SK-N-MC (cell line): Measurements from ENCODE around the gene DPEP1.

ENCODE experiments used
- DNase-seq: peaks from one replicate; pipeline ENCODE4 v3.0.0-alpha.2; 2011; ENCODE audit warnings: low read depth, low spot score
- H3K27ac ChIP-seq: fragments of 200-600 bp; sonication (generic); 2 replicates; pipeline ENCODE4 v1.5.1; 2016; ENCODE audit warnings: mixed run types
- H3K36me3 ChIP-seq: fragments of 200-600 bp; sonication (generic); 2 replicates; pipeline ENCODE4 v1.6.1; 2017; ENCODE audit warnings: antibody characterized with exemption, low read length, mixed read lengths; ENCODE audit not compliant: insufficient read depth
- H3K4me3 ChIP-seq: fragments of 200-600 bp; sonication (generic); 2 replicates; pipeline ENCODE4 v1.5.1; 2016
- H3K9ac ChIP-seq: fragments of 200-600 bp; sonication (generic); 2 replicates; pipeline ENCODE4 v1.8.0; 2017; ENCODE audit warnings: mixed run types, mixed read lengths; ENCODE audit not compliant: insufficient read length
- H3K9me3 ChIP-seq: fragments of 200-600 bp; sonication (generic); 2 replicates; pipeline ENCODE4 v1.6.1; 2017; ENCODE audit warnings: low read depth, mild to moderate bottlenecking, antibody characterized with exemption, low read length, moderate library complexity, mixed read lengths
- EZH2 ChIP-seq: fragments of 200-600 bp; sonication (generic); IDR thresholded peaks from one replicate; pipeline ENCODE4 v1.6.1; 2017; ENCODE audit warnings: antibody characterized with exemption
- FOXP2 ChIP-seq: optimal IDR thresholded peaks from 2 replicates; pipeline ENCODE3; 2011; ENCODE audit warnings: mild to moderate bottlenecking, moderate library complexity; ENCODE audit not compliant: insufficient read depth; ENCODE audit errors: extremely low read length, control extremely low read depth
- POLR2AphosphoS5 ChIP-seq: IDR thresholded peaks from 2 replicates; pipeline ENCODE4 v1.6.1; 2012; ENCODE audit warnings: mild to moderate bottlenecking, low read depth, low read length, borderline replicate concordance

The DPEP1 gene

DNA sequence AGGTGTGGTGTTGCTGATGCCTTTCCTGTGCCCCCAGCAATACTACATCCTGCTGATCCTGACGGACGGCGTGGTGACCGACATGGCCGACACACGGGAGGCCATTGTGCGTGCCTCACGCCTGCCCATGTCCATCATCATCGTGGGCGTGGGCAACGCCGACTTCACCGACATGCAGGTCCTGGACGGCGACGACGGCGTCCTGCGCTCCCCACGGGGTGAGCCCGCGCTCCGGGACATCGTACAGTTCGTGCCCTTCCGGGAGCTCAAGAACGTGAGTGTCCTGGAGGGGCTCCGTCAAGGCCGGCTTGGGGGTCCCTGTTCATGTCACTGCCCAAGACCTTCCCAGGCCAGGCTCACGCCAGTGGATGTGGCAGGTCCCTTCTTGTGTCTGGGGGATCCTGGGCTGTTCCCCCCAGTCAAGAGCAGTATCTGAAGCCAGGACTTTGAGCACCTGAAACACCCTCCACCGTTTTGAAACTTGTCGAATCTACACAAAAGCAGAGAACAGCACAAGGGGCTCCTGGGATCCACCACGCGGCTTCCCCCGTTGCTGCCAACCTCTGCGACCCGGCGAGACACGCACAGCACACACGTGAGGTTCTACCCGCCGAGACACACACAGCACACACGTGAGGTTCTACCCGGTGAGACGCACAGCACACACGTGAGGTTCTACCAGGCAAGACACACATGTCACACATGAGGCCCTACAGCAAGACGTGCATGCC lies 17.9 kb upstream of the DPEP1 start:
- no peak overlapping the region for H3K4me3 ChIP-seq
- no peak for TF ChIP-seq FOXP2
- no peak overlapping the region for H3K27ac ChIP-seq
- H3K9me3 ChIP-seq: no peaks in the 10 kb centered on the region
- H3K36me3 ChIP-seq: peaks cover 4% of the 10 kb centered on the region; the same call in 1 of the 2 replicates
- no peak for DNase-seq
- no peak overlapping the region for H3K9ac ChIP-seq

DNA sequence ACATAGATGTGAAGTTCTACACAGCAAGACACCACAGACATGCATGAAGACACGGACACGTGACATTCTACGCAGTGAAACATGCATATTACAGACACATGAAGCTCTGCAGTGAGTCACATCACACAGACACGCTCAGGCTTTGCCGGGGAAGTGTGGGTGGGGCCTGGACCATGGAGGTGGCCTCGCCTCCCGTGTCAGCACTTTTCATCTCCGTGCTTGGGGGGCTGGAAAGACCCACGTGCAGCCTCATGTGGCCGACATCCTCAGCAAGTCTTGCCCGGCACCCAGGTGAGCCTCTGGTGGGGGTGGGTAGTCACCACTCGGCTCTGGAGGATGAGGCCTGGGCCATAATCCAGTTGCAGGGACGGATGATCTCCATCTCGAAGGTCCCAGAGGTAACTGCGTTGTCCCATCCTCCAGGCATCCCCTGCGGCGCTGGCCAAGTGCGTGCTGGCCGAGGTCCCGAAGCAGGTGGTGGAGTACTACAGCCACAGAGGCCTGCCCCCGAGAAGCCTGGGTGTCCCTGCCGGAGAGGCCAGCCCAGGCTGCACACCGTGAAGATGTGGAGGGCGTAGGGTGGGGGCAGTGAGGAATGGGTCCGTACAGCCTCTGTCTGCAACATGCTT lies 17.3 kb upstream of the DPEP1 start:
- H3K9me3 ChIP-seq: no peaks in the 10 kb centered on the region
- no peak overlapping the region for H3K9ac ChIP-seq
- TF ChIP-seq POLR2AphosphoS5 (no peak), FOXP2 (no peak), EZH2 (no peak)
- no peak for DNase-seq
- H3K4me3 ChIP-seq: no peak overlapping the region
- peaks cover 1% of the 10 kb centered on the region; the same call in 1 of the 2 replicates for H3K36me3 ChIP-seq
- no peak overlapping the region for H3K27ac ChIP-seq

DNA sequence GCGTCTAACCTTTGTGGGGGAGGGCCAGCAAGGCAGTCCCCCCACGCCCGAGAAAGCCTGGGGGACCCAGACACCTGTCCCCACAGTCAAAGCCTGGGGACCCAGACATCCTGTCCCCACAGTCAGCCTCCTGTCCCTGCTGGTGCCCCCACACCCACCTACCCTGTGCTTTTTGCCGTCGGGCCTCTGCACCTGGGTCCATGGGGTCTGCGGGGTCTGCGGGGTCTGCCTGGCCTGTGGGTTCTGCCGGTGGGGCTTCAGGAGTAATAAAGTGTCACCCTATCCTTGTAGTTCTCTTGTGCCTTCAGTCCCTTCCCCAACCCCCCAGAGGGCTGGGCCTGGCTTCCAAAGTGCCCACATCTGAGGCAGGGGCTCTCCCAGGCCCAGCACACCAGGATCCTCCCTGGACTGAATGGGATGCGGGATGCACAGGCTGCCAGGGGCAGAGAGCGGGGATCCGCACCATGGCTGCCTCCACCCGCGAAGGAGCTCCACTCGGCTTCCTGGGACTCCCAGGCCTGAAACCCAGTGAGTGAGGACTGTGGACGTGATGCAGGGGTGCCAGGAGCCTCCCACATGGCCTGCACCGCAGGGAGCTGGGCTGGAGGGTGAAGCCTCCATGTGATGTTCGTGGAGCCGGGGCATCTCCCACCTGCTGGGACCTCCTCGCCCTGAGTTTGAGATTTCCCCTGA lies 16.3 kb upstream of the DPEP1 start:
- Histone ChIP-seq H3K9ac (no peak overlapping the region), H3K27ac (no peak overlapping the region), H3K9me3 (no peaks in the 10 kb centered on the region), H3K4me3 (no peak overlapping the region), H3K36me3 (no peaks in the 10 kb centered on the region; the same call in 1 of the 2 replicates)
- no peak for DNase-seq
- TF ChIP-seq POLR2AphosphoS5: no peak
- no peak for TF ChIP-seq FOXP2

DNA sequence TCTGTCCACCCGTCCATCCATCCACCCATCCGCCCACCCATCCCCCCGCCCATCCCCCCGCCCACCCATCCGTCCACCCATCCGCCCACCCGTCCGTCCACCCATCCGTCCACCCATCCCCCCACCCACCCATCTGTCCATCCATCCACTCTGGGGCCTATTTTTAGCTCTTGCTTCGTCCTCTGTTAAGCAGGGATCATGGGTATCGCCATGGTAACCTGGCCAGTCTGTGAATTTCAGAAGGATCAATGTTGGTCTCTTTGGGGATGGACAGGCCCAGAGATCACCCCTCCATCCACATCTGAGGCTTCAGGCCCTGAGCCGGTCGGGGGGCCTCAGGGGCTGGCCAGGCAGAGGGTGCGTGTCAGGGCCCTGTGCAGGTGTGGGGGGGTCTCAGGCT lies 15.2 kb upstream of the DPEP1 start:
- no peak overlapping the region for H3K9ac ChIP-seq
- no peaks in the 10 kb centered on the region; the same call in 1 of the 2 replicates for H3K36me3 ChIP-seq
- no peak for TF ChIP-seq FOXP2
- H3K27ac ChIP-seq: no peak overlapping the region
- no peak for DNase-seq
- H3K9me3 ChIP-seq: no peaks in the 10 kb centered on the region
- no peak overlapping the region for H3K4me3 ChIP-seq

DNA sequence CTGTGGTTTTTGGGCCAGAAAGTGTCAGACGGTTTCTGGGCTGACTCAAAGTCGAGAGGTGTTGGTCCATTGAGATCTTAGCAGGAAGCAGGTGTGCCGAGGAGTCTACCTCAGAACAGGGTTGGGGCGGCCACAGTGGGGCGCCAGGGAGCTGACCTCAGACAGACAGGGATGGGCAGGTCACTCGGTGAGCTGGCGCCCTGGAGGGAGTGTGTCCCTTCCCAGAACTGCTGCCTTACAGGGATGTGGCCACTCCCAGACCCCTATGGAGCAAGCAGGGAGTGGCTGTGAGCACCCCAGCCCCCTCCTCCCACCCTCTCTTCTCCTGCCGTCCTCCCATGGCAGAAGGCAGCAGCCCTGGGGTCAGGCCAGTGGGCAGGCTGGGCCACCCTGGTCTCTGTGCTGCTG lies 14.0 kb upstream of the DPEP1 start:
- Histone ChIP-seq H3K9me3 (no peaks in the 10 kb centered on the region), H3K36me3 (no peaks in the 10 kb centered on the region; the same call in 1 of the 2 replicates), H3K4me3 (no peak overlapping the region), H3K9ac (no peak overlapping the region), H3K27ac (no peak overlapping the region)
- TF ChIP-seq FOXP2 (no peak), EZH2 (no peak), POLR2AphosphoS5 (no peak)
- DNase-seq: no peak

DNA sequence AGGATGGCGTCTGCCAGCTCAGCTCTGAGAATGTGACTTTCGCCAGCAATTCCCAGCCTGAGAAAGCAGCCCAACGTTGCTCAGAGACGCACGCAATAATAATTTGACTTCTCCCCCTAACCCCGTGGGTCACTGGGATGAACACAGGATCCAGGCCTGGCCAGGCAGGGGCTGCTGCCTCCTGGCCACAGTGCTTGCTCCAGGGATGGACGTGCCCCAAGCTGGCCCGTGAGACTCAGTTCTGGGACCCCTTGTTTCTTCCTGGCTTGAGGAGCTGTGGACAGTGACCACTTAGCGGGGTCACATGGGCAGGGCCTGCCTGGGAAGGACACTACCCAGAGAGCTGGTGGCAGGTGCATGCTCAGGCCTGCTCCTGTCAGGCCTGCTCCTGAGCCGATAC lies 13.5 kb upstream of the DPEP1 start:
- no peak overlapping the region for H3K27ac ChIP-seq
- H3K36me3 ChIP-seq: no peaks in the 10 kb centered on the region; the same call in 1 of the 2 replicates
- no peak for DNase-seq
- no peaks in the 10 kb centered on the region for H3K9me3 ChIP-seq
- no peak for TF ChIP-seq POLR2AphosphoS5
- TF ChIP-seq FOXP2: no peak
- TF ChIP-seq EZH2: no peak
- no peak overlapping the region for H3K9ac ChIP-seq
- H3K4me3 ChIP-seq: no peak overlapping the region

DNA sequence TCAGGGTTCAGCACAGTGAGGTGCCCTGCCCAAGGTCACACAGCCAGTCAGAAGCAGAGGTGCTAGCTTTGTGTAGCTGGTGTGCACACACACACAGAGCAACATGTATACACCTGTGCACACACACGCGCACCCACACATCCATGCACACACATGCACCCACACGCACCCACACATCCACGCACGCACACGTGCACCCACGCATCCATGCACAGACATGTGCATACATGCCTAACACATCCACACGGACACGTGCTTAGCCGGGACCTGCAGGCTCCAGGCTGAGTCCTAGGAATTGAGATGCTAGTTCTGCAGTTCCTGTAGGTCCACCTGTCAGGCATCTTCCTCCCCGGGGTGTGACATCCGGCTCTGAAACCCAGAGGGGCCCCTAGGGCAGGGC lies 13.0 kb upstream of the DPEP1 start:
- no peak for TF ChIP-seq FOXP2
- no peak for TF ChIP-seq POLR2AphosphoS5
- no peak for TF ChIP-seq EZH2
- no peak overlapping the region for H3K27ac ChIP-seq
- DNase-seq: no peak
- no peaks in the 10 kb centered on the region; the same call in 1 of the 2 replicates for H3K36me3 ChIP-seq
- no peaks in the 10 kb centered on the region for H3K9me3 ChIP-seq
- no peak overlapping the region for H3K4me3 ChIP-seq
- no peak overlapping the region for H3K9ac ChIP-seq

DNA sequence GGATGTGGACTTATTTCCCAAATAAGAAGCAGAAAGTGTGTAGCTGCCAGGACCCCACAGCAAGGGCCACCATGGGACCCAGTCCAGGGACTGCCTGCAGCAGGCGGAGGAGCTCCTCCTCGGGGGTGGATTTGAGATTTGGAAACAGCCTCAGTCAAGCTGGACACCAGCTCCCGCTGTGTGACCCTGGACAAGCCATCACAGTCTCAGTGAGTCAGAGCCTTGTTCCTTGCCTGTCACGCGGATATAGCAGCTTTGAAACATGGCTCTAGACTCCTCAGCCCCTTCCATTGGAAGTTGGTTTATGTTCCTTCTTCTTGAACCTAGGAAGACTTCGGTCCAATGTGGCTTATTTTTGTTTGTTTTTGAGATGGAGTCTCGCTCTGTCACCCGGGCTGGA lies 12.5 kb upstream of the DPEP1 start:
- TF ChIP-seq POLR2AphosphoS5 (no peak), EZH2 (no peak), FOXP2 (no peak)
- no peak overlapping the region for H3K27ac ChIP-seq
- no peak overlapping the region for H3K9ac ChIP-seq
- H3K36me3 ChIP-seq: no peaks in the 10 kb centered on the region; the same call in 1 of the 2 replicates
- H3K4me3 ChIP-seq: no peak overlapping the region
- no peak for DNase-seq
- H3K9me3 ChIP-seq: no peaks in the 10 kb centered on the region
